Heart left ventricle (tissue), 13 donors: ENCODE measurements around the gene GFRAL.
"Not testable (repeated sequence)": the region's sequence is repeated elsewhere in the genome, so short reads cannot be mapped to it uniquely, and the experiment has no call there.

Experiments
- CTCF ChIP-seq, 12 donors: fragments of 200-600 bp; sonication (generic) in 4 of 12; IDR thresholded peaks; one replicate each; pipeline versions ENCODE4 v1.5.0 to v1.8.0; 2018 to 2022; ENCODE audit warnings: antibody characterized with exemption in 12 of 12, mild to moderate bottlenecking in 5 of 12
- POLR2A ChIP-seq, 2 donors: fragments of 450-650 bp; IDR thresholded peaks; one replicate each; pipeline ENCODE4 v1.6.1; 2017; ENCODE audit warnings: antibody characterized with exemption in 2 of 2, mild to moderate bottlenecking in 2 of 2, moderate library complexity in 2 of 2
- donor health status: ischemic (EF 13 %, LVEDD 7.1; RV severe dilation, severe dysfunction).
- donor health status: DM: no; HTN: yes; CAD: no.
- donor health status: DM: no; HTN: no; CAD: no.
- donor health status: ischemic (EF 25% LVEDD 6.9; RV normal size, moderate dysfunction).
- donor health status: ischemic (EF 25% LVEDD 5.7; RV mildly dilated, moderate dysfunction).
- donor health status: ischemic (EF 35%, LVEDD 5.7; RV mildly dilated, moderate dysfunction).
- donor health status: nonischemic (EF 11% LVEDD 7.7; RV severe dilation, severe dysfunction).
- donor health status: DM: yes; HTN: yes; CAD: no.
- donor health status: PGD.
- donor health status: ischemic (EF 29% LVEDD 5.4; RV normal size, mild dysfunction).
- donor health status: nonischemic (EF 23%, LVEDD 6.1; RV moderate dilation, normal function).

- not testable (repeated sequence) for TF ChIP-seq CTCF, POLR2A (IDR thresholded peaks at IDR 0.05)
Measured at GRCh38 chr6:55297214-55297613, 30.1 kb upstream of the GFRAL start.
